ENCODE measurements around the gene VPS13C.

The VPS13C gene

DNA sequence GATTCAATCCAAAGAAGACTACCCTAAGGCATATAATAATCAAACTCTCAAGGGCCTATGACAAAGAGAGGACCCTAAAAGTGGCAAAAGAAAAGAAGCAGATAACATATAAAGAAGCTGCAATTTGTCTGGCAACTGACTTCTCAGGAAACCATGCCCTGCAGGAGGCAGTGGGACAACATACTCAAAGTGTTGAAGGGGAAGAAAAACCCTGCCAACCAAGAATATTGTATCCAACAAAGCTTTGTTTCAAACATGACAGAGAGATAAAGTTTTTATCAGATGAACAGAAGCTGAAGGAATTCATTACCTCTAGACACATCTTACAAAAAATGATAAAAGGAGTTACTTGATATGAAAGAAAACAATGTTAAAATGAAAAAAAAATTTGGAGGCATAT is 167.1 kb downstream of the VPS13C start:
- no peak overlapping the region for H3K27ac ChIP-seq
- TF ChIP-seq ZFX (IDR thresholded peaks at IDR 0.05; ENCODE audit: borderline replicate concordance): no peak
- TF ChIP-seq, protein P1, sequence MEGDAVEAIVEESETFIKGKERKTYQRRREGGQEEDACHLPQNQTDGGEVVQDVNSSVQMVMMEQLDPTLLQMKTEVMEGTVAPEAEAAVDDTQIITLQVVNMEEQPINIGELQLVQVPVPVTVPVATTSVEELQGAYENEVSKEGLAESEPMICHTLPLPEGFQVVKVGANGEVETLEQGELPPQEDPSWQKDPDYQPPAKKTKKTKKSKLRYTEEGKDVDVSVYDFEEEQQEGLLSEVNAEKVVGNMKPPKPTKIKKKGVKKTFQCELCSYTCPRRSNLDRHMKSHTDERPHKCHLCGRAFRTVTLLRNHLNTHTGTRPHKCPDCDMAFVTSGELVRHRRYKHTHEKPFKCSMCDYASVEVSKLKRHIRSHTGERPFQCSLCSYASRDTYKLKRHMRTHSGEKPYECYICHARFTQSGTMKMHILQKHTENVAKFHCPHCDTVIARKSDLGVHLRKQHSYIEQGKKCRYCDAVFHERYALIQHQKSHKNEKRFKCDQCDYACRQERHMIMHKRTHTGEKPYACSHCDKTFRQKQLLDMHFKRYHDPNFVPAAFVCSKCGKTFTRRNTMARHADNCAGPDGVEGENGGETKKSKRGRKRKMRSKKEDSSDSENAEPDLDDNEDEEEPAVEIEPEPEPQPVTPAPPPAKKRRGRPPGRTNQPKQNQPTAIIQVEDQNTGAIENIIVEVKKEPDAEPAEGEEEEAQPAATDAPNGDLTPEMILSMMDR (IDR thresholded peaks at IDR 0.05): no peak

DNA sequence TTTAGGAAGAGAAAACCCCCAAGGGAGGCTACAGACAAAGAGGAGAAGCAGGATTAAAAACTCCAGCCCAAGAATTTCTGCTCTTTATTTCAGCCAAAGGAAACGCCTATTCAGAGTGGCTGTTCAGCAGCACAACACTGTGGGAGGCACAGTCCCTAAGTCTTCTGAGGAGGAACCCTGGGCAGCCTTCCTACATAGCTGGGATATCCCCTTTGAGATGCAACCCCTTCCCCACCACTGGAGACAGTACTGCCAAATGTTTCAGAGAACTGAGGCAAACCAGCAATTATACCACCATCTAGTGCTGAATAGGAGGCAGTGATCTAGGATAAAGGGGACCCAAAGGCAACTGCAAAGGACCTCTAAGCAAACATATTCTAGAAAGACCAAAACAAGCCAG is 168.1 kb downstream of the VPS13C start:
- H3K27ac ChIP-seq: no peak overlapping the region
- TF ChIP-seq, protein P1 (IDR thresholded peaks at IDR 0.05): no peak
- TF ChIP-seq ZFX (IDR thresholded peaks at IDR 0.05; ENCODE audit: borderline replicate concordance): no peak

DNA sequence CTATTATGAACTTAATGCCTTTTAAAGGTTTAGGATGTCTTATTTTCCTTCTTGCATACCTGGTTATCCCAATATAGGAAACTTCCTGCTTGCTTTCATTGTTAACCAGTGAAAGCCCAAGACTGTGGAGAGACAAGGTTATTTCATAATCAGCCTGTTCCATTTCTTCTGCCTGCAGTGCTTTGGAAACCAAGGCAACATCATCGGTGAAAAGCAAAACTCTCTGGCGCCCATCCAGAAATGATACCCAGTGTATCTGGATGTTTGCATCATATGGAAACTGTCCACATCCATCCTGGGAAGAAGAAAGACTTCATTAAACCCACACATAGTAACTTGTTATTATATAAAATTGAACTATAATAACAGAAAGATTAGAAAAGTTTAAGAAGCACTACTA is 170.1 kb downstream of the VPS13C start:
- H3K27ac ChIP-seq: no peak overlapping the region
- TF ChIP-seq ZFX (IDR thresholded peaks at IDR 0.05; ENCODE audit: borderline replicate concordance): no peak
- TF ChIP-seq, protein P1 (IDR thresholded peaks at IDR 0.05): no peak

DNA sequence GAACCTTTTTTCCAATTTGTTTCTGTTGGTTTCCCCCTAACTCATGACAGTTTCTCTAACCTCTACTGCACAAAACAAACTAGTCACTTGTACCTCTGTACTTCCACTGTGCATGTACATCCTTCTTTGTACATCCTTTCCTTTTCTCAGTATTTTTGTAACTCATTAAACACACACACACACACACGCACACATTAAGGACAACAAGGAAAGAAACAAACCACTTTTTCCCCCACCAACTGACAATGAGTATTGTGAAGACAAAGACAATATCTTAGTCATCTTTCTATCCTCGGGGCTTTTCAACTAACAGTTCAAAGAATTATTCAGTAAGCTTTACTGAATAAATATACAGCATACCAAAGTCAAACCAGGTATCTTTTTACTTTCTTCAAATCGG is 170.5 kb downstream of the VPS13C start:
- TF ChIP-seq, protein P1 (IDR thresholded peaks at IDR 0.05): no peak
- TF ChIP-seq ZFX (IDR thresholded peaks at IDR 0.05; ENCODE audit: borderline replicate concordance): no peak

DNA sequence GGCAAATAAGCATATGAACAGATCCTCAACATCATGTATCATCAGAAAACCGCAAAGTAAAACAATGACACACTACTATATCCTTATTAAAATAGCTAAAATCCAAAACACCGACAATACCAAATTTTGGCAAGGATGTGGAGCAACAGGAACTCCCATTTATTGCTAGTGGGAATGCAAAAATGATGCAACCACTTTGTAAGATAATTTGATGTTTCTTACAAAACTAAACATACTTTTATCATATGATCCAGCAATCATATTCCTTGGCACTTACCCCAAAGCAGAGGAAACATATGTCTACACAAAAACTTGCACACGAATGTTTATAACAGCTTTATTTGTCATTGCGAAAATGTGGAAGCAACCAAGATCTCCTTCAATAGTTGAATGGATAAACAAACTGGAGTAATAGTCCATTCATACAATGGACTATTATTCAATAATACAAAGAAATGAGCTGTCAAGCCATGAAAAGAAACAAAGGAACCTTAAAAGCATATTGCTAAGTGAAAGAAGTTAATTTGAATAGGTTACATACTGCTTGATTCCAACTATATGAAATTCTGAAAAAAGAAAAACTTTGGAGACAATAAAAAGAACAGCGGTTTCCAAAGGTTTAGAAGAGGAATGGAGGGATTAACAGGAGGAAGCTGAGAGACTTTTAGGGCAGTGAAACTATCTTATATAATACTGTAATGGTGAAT is 172.0 kb downstream of the VPS13C start:
- H3K27ac ChIP-seq: no peak overlapping the region
- TF ChIP-seq, protein P1 (IDR thresholded peaks at IDR 0.05): no peak
- no peak for TF ChIP-seq ZFX (IDR thresholded peaks at IDR 0.05; ENCODE audit: borderline replicate concordance)

More for the DNA sequence above, 170.5 kb downstream of the VPS13C start:
- H3K27ac ChIP-seq: no peak overlapping the region

DNA sequence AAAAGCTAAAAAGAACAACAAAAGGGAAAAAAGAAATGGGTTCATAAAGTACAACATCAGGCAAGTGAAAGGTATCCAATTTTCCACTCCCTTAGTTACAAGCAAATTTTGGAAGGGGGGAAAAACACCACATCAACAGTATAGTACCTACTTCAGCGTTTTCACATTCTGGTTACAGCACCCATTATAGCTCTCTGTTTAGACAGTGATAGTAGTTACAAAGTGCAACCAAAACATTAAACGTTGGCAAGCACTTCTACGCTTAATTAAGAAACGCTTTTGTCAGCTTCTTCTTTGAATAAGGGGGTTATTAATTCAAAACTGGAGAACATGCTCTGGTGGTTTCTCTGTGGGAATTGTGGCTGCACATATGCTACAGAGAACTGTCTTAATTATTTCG is 180.2 kb downstream of the VPS13C start:
- TF ChIP-seq ZFX (IDR thresholded peaks at IDR 0.05; ENCODE audit: borderline replicate concordance): no peak
- TF ChIP-seq, protein P1 (IDR thresholded peaks at IDR 0.05): no peak
- no peak overlapping the region for H3K27ac ChIP-seq

DNA sequence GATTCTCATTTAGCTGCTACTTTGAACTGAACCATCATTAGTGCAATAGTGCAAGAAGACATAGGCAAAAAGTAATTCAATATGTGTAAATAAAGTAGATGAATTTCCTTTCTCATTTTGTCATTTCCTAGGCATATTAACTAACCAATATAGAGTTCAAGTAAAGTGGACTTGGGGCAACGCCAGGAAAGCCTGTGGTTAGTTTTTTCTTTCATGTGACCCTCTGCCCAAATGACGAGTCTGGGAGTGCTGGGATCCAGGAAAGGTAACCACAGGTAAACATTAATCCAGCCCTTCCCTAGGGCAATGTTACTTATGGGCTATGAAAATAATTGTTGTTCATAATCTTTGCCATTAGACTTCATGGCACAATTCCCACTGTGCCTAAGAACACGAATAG is 181.0 kb downstream of the VPS13C start:
- H3K27ac ChIP-seq: no peak overlapping the region
- TF ChIP-seq, protein P1 (IDR thresholded peaks at IDR 0.05): no peak
- TF ChIP-seq ZFX (IDR thresholded peaks at IDR 0.05; ENCODE audit: borderline replicate concordance): no peak

Data from 22Rv1 (cell line).